Inferior parietal cortex (tissue), 1 donor: ENCODE results near the gene EXTL2.
"Not testable (repeated sequence)": the region's sequence is repeated elsewhere in the genome, so short reads cannot be mapped to it uniquely, and the experiment has no call there.

ENCODE experiments used
- DNase-seq: peaks from one replicate; pipeline ENCODE4 v3.0.0-alpha.2; 2016; ENCODE audit errors: extremely low spot score

Gene EXTL2, protein sequence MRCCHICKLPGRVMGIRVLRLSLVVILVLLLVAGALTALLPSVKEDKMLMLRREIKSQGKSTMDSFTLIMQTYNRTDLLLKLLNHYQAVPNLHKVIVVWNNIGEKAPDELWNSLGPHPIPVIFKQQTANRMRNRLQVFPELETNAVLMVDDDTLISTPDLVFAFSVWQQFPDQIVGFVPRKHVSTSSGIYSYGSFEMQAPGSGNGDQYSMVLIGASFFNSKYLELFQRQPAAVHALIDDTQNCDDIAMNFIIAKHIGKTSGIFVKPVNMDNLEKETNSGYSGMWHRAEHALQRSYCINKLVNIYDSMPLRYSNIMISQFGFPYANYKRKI

DNA sequence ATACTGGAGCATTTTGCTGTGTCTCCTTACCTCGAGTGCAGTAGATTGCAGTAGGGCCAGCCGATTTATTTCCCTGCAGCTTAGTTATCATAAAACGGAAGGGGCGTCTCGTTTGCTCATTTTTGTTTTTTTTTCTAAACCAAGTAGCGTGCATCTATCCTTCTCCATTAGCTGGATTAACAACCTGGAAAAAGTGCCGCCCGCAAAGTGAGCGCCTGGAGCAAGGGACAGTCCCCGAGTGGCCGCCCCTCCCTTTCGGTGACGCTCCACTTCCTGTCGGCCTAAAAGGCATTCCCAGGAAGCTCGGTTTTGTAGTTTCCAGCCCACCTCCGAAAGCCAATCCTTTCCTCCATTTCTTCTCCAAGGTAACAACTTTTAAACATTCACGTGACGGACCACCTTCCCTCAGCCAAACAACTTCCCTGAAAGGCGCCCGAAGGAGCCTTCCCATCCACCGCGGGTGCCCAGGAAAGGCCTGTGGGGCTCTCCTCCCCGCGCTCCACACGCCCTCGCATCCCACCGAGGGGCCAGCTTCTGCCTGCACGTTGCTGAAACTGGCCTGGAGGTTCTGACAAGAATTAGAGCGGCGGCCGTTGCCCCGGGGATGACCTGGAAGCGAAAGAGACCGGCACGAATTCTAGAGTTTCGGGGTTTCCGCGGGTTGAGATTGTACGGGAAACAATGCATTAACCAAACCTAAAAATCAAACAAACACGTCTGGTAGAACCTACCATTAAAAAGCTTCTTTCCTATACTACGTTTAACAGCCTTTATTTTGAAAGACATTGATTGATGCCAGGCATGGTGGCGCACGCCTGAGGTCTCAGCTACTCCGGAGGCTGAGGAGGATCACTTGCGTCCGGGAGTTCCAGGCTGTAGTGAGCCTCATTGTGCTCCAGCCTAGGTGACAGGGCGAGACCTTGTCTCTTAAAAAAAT is at the start of gene EXTL2:
EXTL2 (minus strand) TSS at position 240 of the 937 bp plus-strand sequence. CDS start 6,085 bp downstream, outside the sequence.
- peak; percentile 85 for DNase-seq

GRCh38 chr1:100943533-100943932 is 48.9 kb upstream of the EXTL2 start:
- no peak for DNase-seq

DNA sequence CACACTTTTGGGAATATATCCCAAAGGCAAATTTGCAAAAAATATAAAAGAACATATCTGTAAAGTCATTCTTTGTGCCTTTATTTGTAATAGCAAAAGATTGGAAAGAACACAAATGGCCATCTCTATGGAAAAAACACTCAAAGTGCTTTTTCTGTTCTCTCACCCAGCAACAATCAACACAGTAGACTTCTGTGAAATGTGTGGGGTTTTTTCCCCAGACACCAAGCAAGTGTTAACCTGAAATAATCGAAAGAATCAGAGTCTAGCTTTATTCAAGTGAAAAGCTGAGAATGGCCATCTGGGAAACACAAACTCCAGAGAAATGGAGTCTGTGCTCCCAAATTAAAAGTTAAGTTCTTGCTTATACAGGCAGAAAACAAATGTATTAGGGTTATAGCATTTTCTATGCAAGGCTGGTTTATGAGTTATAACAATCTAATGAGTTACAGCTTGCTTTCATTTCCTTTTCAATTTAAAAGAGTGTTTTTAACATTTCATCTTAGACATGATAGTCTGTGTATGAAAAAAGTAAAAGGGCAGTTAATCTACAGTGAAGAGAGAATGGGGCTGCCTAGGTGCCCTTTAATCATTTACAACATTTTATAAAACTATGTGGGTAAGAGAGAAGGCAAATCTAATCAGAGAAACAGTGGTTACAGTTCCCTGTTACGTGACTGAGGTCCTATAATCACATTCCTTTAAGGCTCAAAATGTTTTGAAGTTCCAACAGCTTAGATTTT is 47.8 kb upstream of the EXTL2 start:
- DNase-seq, result no peak

DNA sequence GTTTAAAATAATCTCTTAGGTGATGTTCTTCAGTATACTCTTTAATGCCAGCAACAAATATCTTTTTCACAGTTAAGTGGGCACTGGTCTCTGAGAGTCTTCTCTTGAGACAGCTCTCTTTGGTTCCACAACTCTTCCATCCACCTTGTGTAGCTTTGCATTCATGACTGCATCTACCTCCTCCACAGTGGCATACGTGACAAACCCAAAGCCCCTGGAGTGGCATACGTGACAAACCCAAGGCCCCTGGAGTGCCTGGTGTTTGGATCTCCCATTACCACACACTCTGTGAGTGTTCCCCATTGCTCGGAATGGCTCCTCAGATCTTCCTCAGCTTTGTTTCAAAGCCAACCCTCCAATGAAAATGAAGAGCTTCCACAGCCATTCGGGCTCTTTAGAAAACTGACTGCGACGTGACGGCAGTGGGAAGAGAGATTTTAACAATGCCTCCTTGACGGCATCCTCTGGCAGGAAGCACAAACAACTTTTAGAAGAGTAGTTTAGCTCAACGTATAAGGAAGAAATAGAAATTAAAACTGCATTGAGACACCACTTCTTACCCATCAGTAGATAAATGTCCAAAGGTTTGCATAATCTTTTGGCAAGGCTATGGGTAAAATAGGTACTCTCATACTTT is 47.1 kb upstream of the EXTL2 start:
- DNase-seq, result no peak

- no peak for DNase-seq
Observed at GRCh38 chr1:100941098-100941527, 46.5 kb upstream of the EXTL2 start.

DNA sequence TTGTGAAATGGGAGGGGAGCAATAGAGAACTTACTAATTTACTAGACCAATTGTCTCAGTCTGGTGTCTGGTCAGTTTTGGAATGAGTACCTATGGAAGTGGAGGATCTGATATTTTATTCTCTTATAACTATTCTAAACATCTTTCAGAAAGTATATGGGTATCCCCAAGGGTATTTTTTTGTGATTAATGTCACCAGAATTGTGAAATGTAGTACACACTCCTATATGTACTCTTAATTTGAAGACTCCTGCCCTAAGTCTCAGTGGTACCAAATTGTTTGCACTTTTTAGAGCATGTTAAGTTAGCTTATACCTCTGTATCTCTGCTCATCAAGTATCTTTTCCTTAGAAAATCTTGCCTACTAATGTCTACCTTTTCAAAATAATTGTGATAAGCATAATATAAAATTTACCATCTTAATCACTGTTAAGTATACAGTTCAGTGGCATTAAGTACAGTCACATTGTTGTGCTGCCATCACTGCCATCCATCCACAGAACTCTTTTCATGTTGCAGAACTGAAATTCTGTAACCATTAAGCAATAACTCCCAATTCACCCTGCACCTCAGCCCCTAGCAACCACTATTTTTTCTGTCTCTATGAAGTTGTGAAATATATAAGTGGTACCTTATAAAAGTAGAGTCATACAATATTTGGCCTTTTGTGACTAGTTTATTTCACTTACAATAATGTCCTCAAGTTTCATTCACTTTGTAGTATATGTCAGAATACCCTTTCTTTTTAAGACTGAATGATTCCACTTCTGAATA is 41.7 kb upstream of the EXTL2 start:
- no peak for DNase-seq

GRCh38 chr1:100933555-100933954 is 38.9 kb upstream of the EXTL2 start:
- DNase-seq, result not testable (repeated sequence)

DNA sequence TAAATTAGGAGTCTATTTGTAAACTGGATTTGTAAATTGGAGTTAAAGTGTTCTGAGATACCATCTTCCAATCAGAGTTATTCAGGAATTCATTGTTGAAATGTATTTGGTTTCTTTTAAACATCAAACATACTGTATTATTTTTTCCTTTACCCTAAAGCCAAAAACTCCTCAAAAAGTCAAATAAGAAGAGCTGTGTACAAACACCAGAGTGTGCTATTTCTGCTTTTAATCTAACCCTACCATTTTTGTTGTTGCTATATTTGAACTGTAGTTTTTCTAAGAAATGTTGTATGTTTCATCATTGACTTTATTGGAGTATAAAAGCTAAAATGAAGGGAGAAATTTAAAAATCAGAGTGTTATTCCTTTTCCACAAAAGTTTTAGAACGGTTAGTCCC is 37.1 kb upstream of the EXTL2 start:
- no peak for DNase-seq

- no peak for DNase-seq
Observed at GRCh38 chr1:100930494-100930893, 35.9 kb upstream of the EXTL2 start.

DNA sequence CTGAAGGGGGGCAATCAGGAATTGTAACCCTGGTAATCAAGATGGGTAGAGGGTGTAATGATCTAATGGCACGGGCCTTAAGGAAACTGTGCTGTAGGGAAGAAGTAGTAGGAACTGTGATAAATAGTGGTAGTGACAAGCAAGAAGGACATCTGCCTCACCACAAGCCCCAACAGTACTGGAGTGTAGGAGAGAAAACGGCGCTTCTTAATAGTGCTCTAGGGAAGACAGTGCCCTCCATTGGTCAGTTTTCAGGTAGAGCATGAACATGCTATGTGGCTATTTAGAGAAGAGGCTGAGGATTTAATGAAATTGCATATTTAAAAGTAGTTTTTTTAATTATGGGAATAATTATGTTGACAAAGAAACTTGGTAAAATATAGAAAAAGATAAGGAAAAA is 33.5 kb upstream of the EXTL2 start:
- DNase-seq, result no peak

- DNase-seq, result no peak
Observed at GRCh38 chr1:100927276-100927675, 32.6 kb upstream of the EXTL2 start.

- DNase-seq, result no peak
Observed at GRCh38 chr1:100926240-100926639, 31.6 kb upstream of the EXTL2 start.

DNA sequence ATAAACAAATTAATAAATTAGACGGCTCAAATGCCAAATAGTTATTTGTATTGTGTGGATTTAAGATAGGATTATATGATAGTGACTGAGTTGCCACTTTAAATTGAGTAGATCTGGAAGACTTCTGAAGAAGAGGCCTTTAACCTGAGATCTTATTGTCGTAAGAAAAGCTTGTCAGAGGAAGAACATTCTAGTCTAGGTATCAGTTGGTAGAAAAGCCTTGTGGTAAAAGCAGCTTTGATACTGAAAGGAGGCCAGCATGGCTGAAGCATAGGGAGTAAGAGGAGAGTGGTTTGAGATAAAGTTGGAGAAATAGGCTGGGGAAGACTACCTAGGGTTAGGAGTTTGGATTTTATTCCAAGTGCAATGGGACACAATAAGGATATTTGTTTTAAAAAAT is 30.3 kb upstream of the EXTL2 start:
- no peak for DNase-seq

GRCh38 chr1:100924212-100924611 is 29.6 kb upstream of the EXTL2 start:
- no peak for DNase-seq

DNA sequence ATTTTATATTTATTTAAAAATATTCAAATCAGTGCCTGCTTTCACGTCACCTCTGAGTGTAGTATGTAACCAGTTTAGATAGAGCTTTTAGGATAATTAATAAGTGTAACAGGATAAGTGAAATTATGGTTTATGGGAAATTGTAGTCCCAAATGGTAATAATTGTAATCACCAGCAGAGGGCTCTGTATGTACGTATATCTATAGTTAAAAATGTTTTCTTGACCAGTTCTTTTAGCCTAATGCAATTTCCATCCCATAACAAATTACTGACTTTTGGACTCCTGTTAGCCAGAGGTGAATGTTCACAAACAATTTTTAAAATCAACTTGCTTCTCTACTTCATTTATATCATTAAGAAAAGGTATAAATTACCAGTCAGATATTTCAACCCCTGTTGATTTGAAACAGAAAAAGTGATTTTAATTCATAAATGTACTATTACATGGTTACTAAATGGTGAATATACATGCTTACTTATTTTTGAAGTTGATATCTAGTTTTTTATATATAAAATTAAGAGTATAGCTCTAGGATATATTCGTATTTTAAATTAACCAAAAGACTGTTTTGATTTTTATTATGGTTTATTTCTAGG is 26.6 kb upstream of the EXTL2 start:
- peak; percentile 84 for DNase-seq

GRCh38 chr1:100912019-100912418 is 17.4 kb upstream of the EXTL2 start:
- no peak for DNase-seq

DNA sequence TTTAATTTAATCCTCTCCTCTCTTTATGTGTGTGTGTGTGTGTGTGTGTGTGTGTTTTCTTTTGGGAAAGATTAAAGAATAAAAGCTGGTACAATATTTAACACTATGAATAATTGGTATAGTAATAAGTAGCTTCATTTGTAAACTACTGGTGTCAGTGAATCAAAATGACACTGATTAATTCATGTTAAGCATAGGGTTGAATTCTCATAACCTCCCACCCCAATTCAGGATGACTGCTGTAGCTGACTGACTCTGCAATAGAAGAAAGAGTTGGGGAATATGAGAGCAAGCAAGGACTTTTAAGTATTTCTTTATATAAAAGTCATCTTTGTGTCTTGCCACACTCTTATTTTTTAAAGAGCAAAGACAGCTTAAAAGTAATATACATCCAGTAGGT is 14.4 kb upstream of the EXTL2 start:
- no peak for DNase-seq

DNA sequence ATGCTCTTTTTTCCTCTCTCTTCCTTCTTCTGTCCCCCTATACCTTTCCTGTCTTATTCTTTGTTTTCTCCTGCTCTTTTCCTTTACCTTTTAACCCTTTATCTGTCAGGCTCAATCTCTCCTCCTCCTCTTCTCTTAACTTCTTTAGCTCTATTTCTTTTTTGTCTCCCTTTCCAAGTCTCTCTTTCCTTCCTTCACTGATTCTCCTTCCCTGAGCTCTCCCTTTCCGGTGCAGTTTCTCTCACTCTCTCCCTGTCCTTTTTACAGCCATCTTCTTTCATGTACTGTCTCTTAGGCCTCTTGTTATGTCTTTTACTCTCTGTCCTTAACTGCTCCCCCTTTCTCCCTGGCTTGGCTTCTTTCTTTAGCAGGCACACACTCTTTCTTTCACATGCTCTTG is 13.2 kb upstream of the EXTL2 start:
- no peak for DNase-seq

DNA sequence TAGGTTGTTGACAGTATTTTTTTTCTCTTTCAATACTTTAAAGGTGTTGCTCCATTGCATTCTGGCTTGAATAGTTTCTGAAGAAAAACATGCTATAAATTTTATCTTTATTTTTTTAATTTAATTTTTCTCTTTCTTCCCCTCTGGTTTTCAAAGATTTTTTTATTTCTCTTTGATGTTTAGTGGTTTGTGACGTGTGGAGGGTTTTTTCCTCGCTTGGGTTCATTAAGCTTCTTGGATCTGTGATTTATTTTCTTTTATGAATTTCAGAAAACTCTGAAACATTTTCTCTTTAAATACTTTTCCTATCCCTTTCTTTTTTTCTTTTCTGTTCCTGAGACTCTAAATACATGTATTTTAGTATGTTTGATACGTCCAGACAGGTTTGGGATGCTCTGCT is 10.5 kb upstream of the EXTL2 start:
- no peak for DNase-seq

- DNase-seq, result no peak
Observed at GRCh38 chr1:100904528-100904927, 9.9 kb upstream of the EXTL2 start.
